Breast epithelium (tissue), 4 donors: Measurements from ENCODE around the gene FAM120A. TPM values are rescaled to one million over a fixed set of nuclear protein-coding genes. Genes with fewer than 3 reads are reported as not detected.

Experiments used
- DNase-seq, 2 donors: peaks; one replicate each; pipeline ENCODE4 v3.0.0-alpha.2; 2019; ENCODE audit warnings: low spot score in 2 of 2
- H3K27ac ChIP-seq, 2 donors: fragments of 200-600 bp; sonication (generic) in 1 of 2; one replicate each; pipeline ENCODE4 v1.5.1; 2016 to 2019; ENCODE audit warnings: mild to moderate bottlenecking in 1 of 2
- H3K27me3 ChIP-seq, 2 donors: fragments of 200-600 bp; sonication (generic) in 1 of 2; one replicate each; pipeline versions ENCODE4 v1.5.1 to v1.6.0; 2017 to 2019; ENCODE audit warnings: control low read depth in 1 of 2, mild to moderate bottlenecking in 1 of 2
- H3K36me3 ChIP-seq: fragments of 200-600 bp; one replicate; pipeline ENCODE4 v1.5.1; 2019
- H3K4me1 ChIP-seq, 2 donors: fragments of 200-600 bp; sonication (generic); one replicate each; pipeline ENCODE4 v1.5.1; 2016 to 2019; ENCODE audit warnings: control low read depth in 1 of 2
- H3K4me3 ChIP-seq, 3 donors: fragments of 200-600 bp; sonication (generic); 1 replicate in 2 of 3; 2 replicates in 1 of 3; pipeline ENCODE4 v1.5.1; 2016 to 2019; ENCODE audit warnings: mild to moderate bottlenecking in 3 of 3, moderate library complexity in 2 of 3
- H3K9me3 ChIP-seq, 2 donors: fragments of 200-600 bp; sonication (generic) in 1 of 2; one replicate each; pipeline ENCODE4 v1.5.1; 2016 to 2019; ENCODE audit warnings: control low read depth in 1 of 2
- CTCF ChIP-seq, 3 donors: fragments of 450-650 bp; IDR thresholded peaks; one replicate each; pipeline ENCODE4 v1.5.1; 2016 to 2017; ENCODE audit warnings: antibody characterized with exemption in 3 of 3, mild to moderate bottlenecking in 3 of 3, moderate library complexity in 3 of 3
- POLR2A ChIP-seq: fragments of 450-650 bp; IDR thresholded peaks from one replicate; pipeline ENCODE4 v1.6.1; 2016; ENCODE audit warnings: antibody characterized with exemption, mild to moderate bottlenecking, moderate library complexity
- POLR2AphosphoS5 ChIP-seq, 3 donors: sonication (generic); formaldehyde crosslinking; IDR thresholded peaks; one replicate each; pipeline ENCODE4 v1.6.1; 2017; ENCODE audit warnings: antibody characterized with exemption in 3 of 3
- intact Hi-C: fragments of 100-400 bp; cut with DNase I; formaldehyde crosslinking; loops from one replicate; pipeline ENCODE4 v1.15.1; 2023; ENCODE audit warnings: low total_unique reads
- total RNA-seq, 3 donors: library from RNA; depleted of rRNA; stranded (reverse); fragments of >200 nt; gene quantifications; one replicate each; pipeline ENCODE4 v1.1.0, GENCODE V29; 2016

The FAM120A gene
- total RNA-seq, 3 donors from 2014 or later, result 71.0 to 103 (median 89.6) TPM

GRCh38 chr9:93603906-93604326 is 152.4 kb downstream of the FAM120A start:
- Histone ChIP-seq H3K36me3 (no peaks in the 10 kb centered on the region), H3K9me3 (peaks cover 0 to 8% of the 10 kb centered on the region in 2 donors), H3K4me3 (no peak overlapping the region), H3K27me3 (no peaks in the 10 kb centered on the region), H3K27ac (no peak overlapping the region), H3K4me1 (no peaks in the 10 kb centered on the region)
- intact Hi-C loops, result no loop called here
- no peak for DNase-seq
- no peak for TF ChIP-seq POLR2AphosphoS5 (IDR thresholded peaks at IDR 0.05)
- TF ChIP-seq POLR2A, result no peak
- no peak for TF ChIP-seq CTCF (IDR thresholded peaks at IDR 0.05)

GRCh38 chr9:93606187-93606586 is 154.7 kb downstream of the FAM120A start:
- Histone ChIP-seq H3K4me3 (no peak overlapping the region), H3K27ac (no peak overlapping the region), H3K36me3 (no peaks in the 10 kb centered on the region), H3K4me1 (no peaks in the 10 kb centered on the region), H3K27me3 (no peaks in the 10 kb centered on the region), H3K9me3 (peaks cover 6 to 20% of the 10 kb centered on the region in 2 donors)
- no peak for DNase-seq
- no peak for TF ChIP-seq POLR2A
- no peak for TF ChIP-seq POLR2AphosphoS5 (IDR thresholded peaks at IDR 0.05)
- TF ChIP-seq CTCF (IDR thresholded peaks at IDR 0.05), result no peak
- intact Hi-C loops, result no loop called here

- Histone ChIP-seq H3K27ac (no peak overlapping the region), H3K27me3 (no peaks in the 10 kb centered on the region), H3K4me3 (no peak overlapping the region), H3K4me1 (no peaks in the 10 kb centered on the region), H3K36me3 (no peaks in the 10 kb centered on the region), H3K9me3 (peaks cover 6 to 20% of the 10 kb centered on the region in 2 donors)
- no peak for DNase-seq
- intact Hi-C loops, result no loop called here
- TF ChIP-seq CTCF (IDR thresholded peaks at IDR 0.05) (no peak), POLR2A (no peak), POLR2AphosphoS5 (IDR thresholded peaks at IDR 0.05) (no peak)
Observed at GRCh38 chr9:93610206-93610605, 158.7 kb downstream of the FAM120A start.

GRCh38 chr9:93612052-93612795 is 160.7 kb downstream of the FAM120A start:
- Histone ChIP-seq H3K9me3 (peaks cover 6 to 20% of the 10 kb centered on the region in 2 donors), H3K27ac (no peak overlapping the region), H3K36me3 (no peaks in the 10 kb centered on the region), H3K4me3 (no peak overlapping the region), H3K27me3 (no peaks in the 10 kb centered on the region), H3K4me1 (no peaks in the 10 kb centered on the region)
- intact Hi-C loops, result no loop called here
- no peak for TF ChIP-seq CTCF (IDR thresholded peaks at IDR 0.05)
- no peak for TF ChIP-seq POLR2A
- DNase-seq, result no peak

GRCh38 chr9:93612796-93613154 is 161.3 kb downstream of the FAM120A start:
- Histone ChIP-seq H3K4me3 (no peak overlapping the region), H3K4me1 (no peaks in the 10 kb centered on the region), H3K27ac (no peak overlapping the region), H3K36me3 (no peaks in the 10 kb centered on the region), H3K9me3 (peaks cover 6 to 16% of the 10 kb centered on the region in 2 donors), H3K27me3 (no peaks in the 10 kb centered on the region)
- intact Hi-C loops, result no loop called here
- TF ChIP-seq POLR2A (no peak), POLR2AphosphoS5 (IDR thresholded peaks at IDR 0.05) (no peak), CTCF (IDR thresholded peaks at IDR 0.05) (no peak)
- DNase-seq, result no peak
